DND-41 (cell line): ENCODE results near the gene PRKCB.

Experiments
- ATAC-seq: fragments of 200-7000 bp; cut with Tn5 transposase; 3 replicates; pipeline ENCODE4 v1.9.1; 2021; ENCODE audit warnings: low read depth; ENCODE audit not compliant: insufficient read depth
- DNase-seq: peaks from one replicate; pipeline ENCODE4 v3.0.0-alpha.2; 2020
- H2AFZ ChIP-seq: 2 replicates; pipeline ENCODE4 v1.6.0; 2012; ENCODE audit warnings: low read depth, low read length
- H3K27ac ChIP-seq: 2 replicates; pipeline ENCODE4 v1.5.1; 2012; ENCODE audit warnings: low read length, inconsistent platforms
- H3K27me3 ChIP-seq: fragments of 200-600 bp; sonication (generic); 2 replicates; pipeline ENCODE4 v1.6.0; 2012; ENCODE audit warnings: low read length, mild to moderate bottlenecking, inconsistent platforms; ENCODE audit not compliant: insufficient read depth, poor library complexity
- H3K36me3 ChIP-seq: 2 replicates; pipeline ENCODE4 v1.5.1; 2012; ENCODE audit warnings: low read length, inconsistent platforms; ENCODE audit not compliant: insufficient read depth
- H3K4me1 ChIP-seq: 2 replicates; pipeline ENCODE4 v1.5.1; 2012; ENCODE audit warnings: mild to moderate bottlenecking, low read length; ENCODE audit not compliant: insufficient read depth
- H3K4me2 ChIP-seq: 2 replicates; pipeline ENCODE4 v1.6.0; 2012; ENCODE audit warnings: mild to moderate bottlenecking, moderate library complexity, low read length, inconsistent platforms; ENCODE audit not compliant: insufficient read depth
- H3K4me3 ChIP-seq, 2 experiments: fragments of 200-600 bp in 1 of 2; shearing (Covaris generic) in 1 of 2; 2 replicates each; pipeline ENCODE4 v1.5.1; 2012 to 2016; ENCODE audit warnings: inconsistent platforms in 2 of 2, low read length in 2 of 2, mild to moderate bottlenecking in 2 of 2, low read depth in 1 of 2, moderate library complexity in 1 of 2
- H3K79me2 ChIP-seq: 2 replicates; pipeline ENCODE4 v1.6.0; 2012; ENCODE audit warnings: low read length, inconsistent platforms; ENCODE audit not compliant: insufficient read depth
- H3K9ac ChIP-seq: 2 replicates; pipeline ENCODE4 v1.6.0; 2012; ENCODE audit warnings: low read depth, mild to moderate bottlenecking, inconsistent platforms, low read length, moderate library complexity
- H3K9me3 ChIP-seq: 2 replicates; pipeline ENCODE4 v1.5.1; 2012; ENCODE audit warnings: low read length, moderate library complexity, mild to moderate bottlenecking, inconsistent platforms; ENCODE audit not compliant: insufficient read depth, severe bottlenecking
- H4K20me1 ChIP-seq: 2 replicates; pipeline ENCODE4 v1.6.0; 2012; ENCODE audit warnings: low read length; ENCODE audit not compliant: insufficient read depth
- CTCF ChIP-seq: IDR thresholded peaks from 2 replicates; pipeline ENCODE4 v1.5.1; 2012; ENCODE audit warnings: borderline replicate concordance, low read length, moderate library complexity, mild to moderate bottlenecking; ENCODE audit not compliant: poor library complexity, severe bottlenecking; ENCODE audit errors: extremely low read depth
- EZH2 ChIP-seq: IDR thresholded peaks from 3 replicates; pipeline ENCODE4 v1.6.1; 2012; ENCODE audit warnings: borderline replicate concordance, low read depth, mild to moderate bottlenecking, moderate library complexity, low read length, inconsistent platforms; ENCODE audit not compliant: severe bottlenecking

PRKCB gene

GRCh38 chr16:24206926-24207325 lies 371.1 kb downstream of the PRKCB start:
- no peaks in the 10 kb centered on the region for H3K4me1 ChIP-seq
- H3K4me2 ChIP-seq: no peak overlapping the region
- H3K4me3 ChIP-seq: no peak overlapping the region
- H3K27me3 ChIP-seq: no peaks in the 10 kb centered on the region
- H2AFZ ChIP-seq: no peak overlapping the region
- H4K20me1 ChIP-seq: no peaks in the 10 kb centered on the region
- H3K79me2 ChIP-seq: no peaks in the 10 kb centered on the region
- H3K9ac ChIP-seq: no peak overlapping the region
- no peak overlapping the region for H3K27ac ChIP-seq
- DNase-seq: no peak
- TF ChIP-seq EZH2 (no peak), CTCF (no peak)
- peaks cover 37% of the 10 kb centered on the region for H3K36me3 ChIP-seq
- no peaks in the 10 kb centered on the region for H3K9me3 ChIP-seq
- ATAC-seq: no peak

GRCh38 chr16:24208710-24209109 lies 372.9 kb downstream of the PRKCB start:
- Histone ChIP-seq H3K79me2 (no peaks in the 10 kb centered on the region), H2AFZ (no peak overlapping the region), H3K9ac (no peak overlapping the region), H3K9me3 (no peaks in the 10 kb centered on the region), H4K20me1 (no peaks in the 10 kb centered on the region), H3K27ac (no peak overlapping the region), H3K36me3 (peaks cover 34% of the 10 kb centered on the region), H3K4me3 (no peak overlapping the region), H3K4me2 (no peak overlapping the region), H3K27me3 (no peaks in the 10 kb centered on the region), H3K4me1 (no peaks in the 10 kb centered on the region)
- TF ChIP-seq CTCF (no peak), EZH2 (no peak)
- DNase-seq (no peak), ATAC-seq (no peak)

- Histone ChIP-seq H3K9ac (no peak overlapping the region), H2AFZ (no peak overlapping the region), H3K9me3 (no peaks in the 10 kb centered on the region), H3K36me3 (peaks cover 21% of the 10 kb centered on the region), H3K4me2 (no peak overlapping the region), H3K79me2 (no peaks in the 10 kb centered on the region), H3K27ac (no peak overlapping the region), H3K27me3 (no peaks in the 10 kb centered on the region), H3K4me1 (no peaks in the 10 kb centered on the region), H4K20me1 (no peaks in the 10 kb centered on the region), H3K4me3 (no peak overlapping the region)
- no peak for DNase-seq
- no peak for ATAC-seq
- TF ChIP-seq EZH2 (no peak), CTCF (no peak)
Observed at GRCh38 chr16:24214992-24215391, 379.2 kb downstream of the PRKCB start.

GRCh38 chr16:24216961-24217360 lies 381.2 kb downstream of the PRKCB start:
- Histone ChIP-seq H3K9me3 (no peaks in the 10 kb centered on the region), H3K9ac (no peak overlapping the region), H2AFZ (no peak overlapping the region), H3K4me3 (no peak overlapping the region), H3K36me3 (peaks cover 18% of the 10 kb centered on the region; the same call in 1 of the 2 replicates), H3K4me1 (no peaks in the 10 kb centered on the region), H4K20me1 (no peaks in the 10 kb centered on the region), H3K79me2 (no peaks in the 10 kb centered on the region), H3K27me3 (no peaks in the 10 kb centered on the region), H3K27ac (no peak overlapping the region), H3K4me2 (no peak overlapping the region)
- DNase-seq (no peak), ATAC-seq (no peak)
- TF ChIP-seq EZH2: no peak
